HL-60/S4 (cell line): ENCODE data around the gene AHCY.

Experiments used
- in situ Hi-C: fragments of 300-500 bp; cut with MboI; formaldehyde crosslinking; loops from 2 replicates; pipeline ENCODE4 v1.14.3; 2022; ENCODE audit warnings: low sequenced_read_pairs

The AHCY gene

GRCh38 chr20:34231634-34232033 is 71.5 kb downstream of the AHCY start:
- in situ Hi-C loops = no loop called here
